ENCODE results near the gene FBXO42. TPM values are rescaled to one million over a fixed set of nuclear protein-coding genes. Genes with fewer than 3 reads are reported as not detected.

Gene FBXO42
- total and polyA plus RNA-seq, 2 donors (not counting 1 experiment from before 2014, with no cell fraction given), result 10.4 to 13.5 TPM

- Histone ChIP-seq H3K9ac (ENCODE audit: insufficient read depth, low read length) (no peak overlapping the region), H3K27me3 (ENCODE audit: control insufficient read depth, insufficient read depth, low read length) (no peaks in the 10 kb centered on the region), H2AFZ (ENCODE audit: low read length) (no peak overlapping the region), H3K27ac (ENCODE audit: insufficient read depth, low read length) (no peak overlapping the region), H4K20me1 (ENCODE audit: control insufficient read depth, extremely low read depth, insufficient read depth, low read length) (no peaks in the 10 kb centered on the region), H3K4me1 (ENCODE audit: control insufficient read depth, extremely low read depth, insufficient read depth, low read length) (peaks cover 6% of the 10 kb centered on the region), H3K79me2 (ENCODE audit: control insufficient read depth, insufficient read depth, low read length) (no peaks in the 10 kb centered on the region), H3K4me2 (ENCODE audit: extremely low read depth, insufficient read depth, low read length) (no peak overlapping the region), H3K36me3 (ENCODE audit: control insufficient read depth, insufficient read depth, low read length) (no peaks in the 10 kb centered on the region), H3K4me3 (replicated peaks in 1 of 4; ENCODE audit: control extremely low read depth in 1 of 4, insufficient read depth in 1 of 4, low read depth in 3 of 4, low read length in 4 of 4) (no peak overlapping the region), H3K9me3 (ENCODE audit: control insufficient read depth, insufficient read depth, low read depth, low read length) (no peaks in the 10 kb centered on the region)
- TF ChIP-seq EZH2 (IDR thresholded peaks at IDR 0.05; ENCODE audit: low read length, missing control alignments) (no peak), CTCF (conservative IDR thresholded peaks at IDR 0.05 in 1 of 2, IDR thresholded peaks at IDR 0.05 in 1 of 2; ENCODE audit: low read depth in 1 of 2, low read length in 2 of 2) (peak; percentile 14 to 26)
- DNase-seq (ENCODE audit: low read depth in 2 of 2), result no peak
These were observed 147.5 kb downstream of the FBXO42 start for GRCh38 chr1:16204634-16205333.

GRCh38 chr1:16204216-16204615 lies 148.1 kb downstream of the FBXO42 start:
- DNase-seq (ENCODE audit: low read depth in 2 of 2), result no peak
- no peaks in the 10 kb centered on the region for H3K27me3 ChIP-seq (ENCODE audit: control insufficient read depth, insufficient read depth, low read length)
- H3K36me3 ChIP-seq (ENCODE audit: control insufficient read depth, insufficient read depth, low read length), result no peaks in the 10 kb centered on the region
- no peak overlapping the region for H3K4me3 ChIP-seq (replicated peaks in 1 of 4; ENCODE audit: control extremely low read depth in 1 of 4, insufficient read depth in 1 of 4, low read depth in 3 of 4, low read length in 4 of 4)
- H3K4me1 ChIP-seq (ENCODE audit: control insufficient read depth, extremely low read depth, insufficient read depth, low read length), result peaks cover 6% of the 10 kb centered on the region
- no peak overlapping the region for H2AFZ ChIP-seq (ENCODE audit: low read length)
- H4K20me1 ChIP-seq (ENCODE audit: control insufficient read depth, extremely low read depth, insufficient read depth, low read length), result no peaks in the 10 kb centered on the region
- no peaks in the 10 kb centered on the region for H3K79me2 ChIP-seq (ENCODE audit: control insufficient read depth, insufficient read depth, low read length)
- H3K9me3 ChIP-seq (ENCODE audit: control insufficient read depth, insufficient read depth, low read depth, low read length), result no peaks in the 10 kb centered on the region
- H3K9ac ChIP-seq (ENCODE audit: insufficient read depth, low read length), result no peak overlapping the region
- no peak for TF ChIP-seq EZH2 (IDR thresholded peaks at IDR 0.05; ENCODE audit: low read length, missing control alignments)
- no peak for TF ChIP-seq CTCF (conservative IDR thresholded peaks at IDR 0.05 in 1 of 2, IDR thresholded peaks at IDR 0.05 in 1 of 2; ENCODE audit: low read depth in 1 of 2, low read length in 2 of 2)
- no peak overlapping the region for H3K27ac ChIP-seq (ENCODE audit: insufficient read depth, low read length)
- no peak overlapping the region for H3K4me2 ChIP-seq (ENCODE audit: extremely low read depth, insufficient read depth, low read length)

GRCh38 chr1:16203550-16203949 lies 148.7 kb downstream of the FBXO42 start:
- H3K4me1 ChIP-seq (ENCODE audit: control insufficient read depth, extremely low read depth, insufficient read depth, low read length), result peaks cover 6% of the 10 kb centered on the region
- no peaks in the 10 kb centered on the region for H3K27me3 ChIP-seq (ENCODE audit: control insufficient read depth, insufficient read depth, low read length)
- no peak for DNase-seq (ENCODE audit: low read depth in 2 of 2)
- no peaks in the 10 kb centered on the region for H3K36me3 ChIP-seq (ENCODE audit: control insufficient read depth, insufficient read depth, low read length)
- TF ChIP-seq EZH2 (IDR thresholded peaks at IDR 0.05; ENCODE audit: low read length, missing control alignments) (no peak), CTCF (conservative IDR thresholded peaks at IDR 0.05 in 1 of 2, IDR thresholded peaks at IDR 0.05 in 1 of 2; ENCODE audit: low read depth in 1 of 2, low read length in 2 of 2) (no peak)
- H3K9ac ChIP-seq (ENCODE audit: insufficient read depth, low read length), result no peak overlapping the region
- H2AFZ ChIP-seq (ENCODE audit: low read length), result no peak overlapping the region
- no peaks in the 10 kb centered on the region for H3K79me2 ChIP-seq (ENCODE audit: control insufficient read depth, insufficient read depth, low read length)
- H3K9me3 ChIP-seq (ENCODE audit: control insufficient read depth, insufficient read depth, low read depth, low read length), result no peaks in the 10 kb centered on the region
- no peak overlapping the region for H3K4me2 ChIP-seq (ENCODE audit: extremely low read depth, insufficient read depth, low read length)
- H3K27ac ChIP-seq (ENCODE audit: insufficient read depth, low read length), result no peak overlapping the region
- no peaks in the 10 kb centered on the region for H4K20me1 ChIP-seq (ENCODE audit: control insufficient read depth, extremely low read depth, insufficient read depth, low read length)
- no peak overlapping the region for H3K4me3 ChIP-seq (replicated peaks in 1 of 4; ENCODE audit: control extremely low read depth in 1 of 4, insufficient read depth in 1 of 4, low read depth in 3 of 4, low read length in 4 of 4)
